K562 (cell line): Measurements from ENCODE around the gene FAM180B. TPM values are rescaled to one million over a fixed set of nuclear protein-coding genes. Genes with fewer than 3 reads are reported as not detected.

ENCODE experiments used
- COPS2 ChIP-seq: fragments of 450-650 bp; conservative IDR thresholded peaks from 2 replicates; pipeline ENCODE4 v1.6.1; 2016; ENCODE audit warnings: mild to moderate bottlenecking, moderate library complexity
- GABPA ChIP-seq: fragments of 200-800 bp; sonication (Bioruptor generic); conservative IDR thresholded peaks from 2 replicates; pipeline ENCODE4 v1.6.1; 2016; ENCODE audit warnings: low read depth, missing genetic modification characterization, missing compliant biosample characterization
- HCFC1 ChIP-seq: IDR thresholded peaks from 2 replicates; pipeline ENCODE4 v1.6.1; 2012; ENCODE audit warnings: low read depth, low read length, improper control_type of control experiment
- HINFP ChIP-seq: fragments of 450-650 bp; conservative IDR thresholded peaks from 2 replicates; pipeline ENCODE4 v1.6.1; 2016; ENCODE audit warnings: missing genetic modification characterization, low read depth, mild to moderate bottlenecking, control low read depth, missing compliant biosample characterization
- ID3 ChIP-seq, 2 experiments: fragments of 250-450 bp in 1 of 2; fragments of 450-650 bp in 1 of 2; sonication (Bioruptor Pico) in 1 of 2; IDR thresholded peaks; 2 replicates each; pipeline versions ENCODE4 v1.6.1 to v1.8.0; 2016 to 2021; ENCODE audit warnings: mild to moderate bottlenecking in 2 of 2, moderate library complexity in 2 of 2, missing compliant biosample characterization in 1 of 2, missing genetic modification characterization in 1 of 2
- JUNB ChIP-seq: fragments of 450-650 bp; formaldehyde crosslinking; conservative IDR thresholded peaks from 2 replicates; pipeline ENCODE4 v1.4.0; 2020; ENCODE audit warnings: mild to moderate bottlenecking
- MCM3 ChIP-seq: fragments of 450-650 bp; IDR thresholded peaks from 2 replicates; pipeline ENCODE4 v1.6.1; 2016
- MTF1 ChIP-seq: fragments of 250-450 bp; sonication (Bioruptor Pico); IDR thresholded peaks from 2 replicates; pipeline ENCODE4 v1.9.0; 2021; ENCODE audit warnings: moderate library complexity, mild to moderate bottlenecking, inconsistent platforms, borderline replicate concordance
- POLR2AphosphoS5 ChIP-seq: IDR thresholded peaks from 2 replicates; pipeline ENCODE4 v1.6.1; 2011; ENCODE audit warnings: mild to moderate bottlenecking, low read depth, low read length, moderate library complexity; ENCODE audit not compliant: control insufficient read depth, insufficient read depth
- RBM14 ChIP-seq: fragments of 200-400 bp; formaldehyde crosslinking; IDR thresholded peaks from 2 replicates; pipeline ENCODE4 v1.6.1; 2018; ENCODE audit warnings: low read depth, mild to moderate bottlenecking, low read length, moderate library complexity, borderline replicate concordance; ENCODE audit not compliant: insufficient read depth
- SOX6 ChIP-seq: fragments of 450-650 bp; IDR thresholded peaks from 2 replicates; pipeline ENCODE4 v1.6.1; 2014; ENCODE audit warnings: mild to moderate bottlenecking
- TSC22D4 ChIP-seq: fragments of 450-650 bp; IDR thresholded peaks from 2 replicates; pipeline ENCODE4 v1.6.1; 2016; ENCODE audit warnings: missing genetic modification characterization, missing biosample characterization, control low read depth
- XRCC3 ChIP-seq: fragments of 450-650 bp; IDR thresholded peaks from 2 replicates; pipeline ENCODE4 v1.6.1; 2017; ENCODE audit warnings: mild to moderate bottlenecking, moderate library complexity
- ZNF318 ChIP-seq, 2 experiments: fragments of 450-650 bp; IDR thresholded peaks; 2 replicates each; pipeline ENCODE4 v1.6.1; 2016; ENCODE audit warnings: mild to moderate bottlenecking in 2 of 2, borderline replicate concordance in 1 of 2, low read depth in 1 of 2, moderate library complexity in 1 of 2
- ZNF444 ChIP-seq: fragments of 250-450 bp; sonication (Bioruptor Pico); IDR thresholded peaks from 2 replicates; pipeline ENCODE4 v1.4.0; 2020; ENCODE audit warnings: mild to moderate bottlenecking, moderate library complexity
- ZNF785 ChIP-seq: fragments of 250-450 bp; sonication (Bioruptor Pico); IDR thresholded peaks from 2 replicates; pipeline ENCODE4 v1.4.0; 2020; ENCODE audit warnings: mild to moderate bottlenecking
- ZZZ3 ChIP-seq: fragments of 450-650 bp; IDR thresholded peaks from 2 replicates; pipeline ENCODE4 v1.6.1; 2016; ENCODE audit warnings: antibody characterized with exemption, mild to moderate bottlenecking, moderate library complexity
- polyA plus RNA-seq, 8 experiments: library from polyadenylated mRNA; depleted of rRNA in 4 of 8; stranded (reverse) in 5 of 8; unstranded in 3 of 8; fragments of >200 nt; fragmentation: Nextera tagmentation in 2 of 8; fragmentation: Illumina TruSeq in 1 of 8; extraction: Ambion mirVana in 2 of 8; extraction: Trizol in 1 of 8; gene quantifications; 2 replicates each; pipeline versions ENCODE4 v1.2.1 to v1.2.3, GENCODE V29; 2011 to 2014; ENCODE audit warnings: inconsistent platforms in 1 of 8, missing spikeins in 1 of 8
- total RNA-seq, 7 experiments: library from RNA; depleted of rRNA in 6 of 7; stranded (reverse); fragments of >200 nt in 6 of 7; fragmentation: Illumina TruSeq in 2 of 7; extraction: Trizol in 2 of 7; gene quantifications; 2 replicates each; pipeline versions ENCODE4 v1.2.1 to v1.2.3, GENCODE V29; 2011 to 2021; ENCODE audit warnings: low replicate concordance in 1 of 7

FAM180B gene
- total and polyA plus RNA-seq, 9 of the 15 experiments (the other 6 are each of a cell fraction or from before 2014, with no cell fraction given) = 0.05 to 0.14 TPM; not detected in 7

GRCh38 chr11:47552566-47553405 is 33.7 kb upstream of the FAM180B start, which contains the start of gene CELF1 (continued):
- no peak for TF ChIP-seq ID3 (CRISPR knock-in tag; IDR thresholded peaks at IDR 0.05)
- peak; percentile 57; the same call in 1 of the 2 replicates for TF ChIP-seq ID3 (tag; IDR thresholded peaks at IDR 0.05)
- TF ChIP-seq XRCC3 = no peak
- no peak for TF ChIP-seq JUNB
- TF ChIP-seq MTF1 = no peak
- peak; percentile 57; the same call in 1 of the 2 replicates for TF ChIP-seq SOX6
- TF ChIP-seq ZNF444 (CRISPR knock-in tag) = 0 out of 2 replicates have a peak, but pooled peaks have one; percentile 49
- no peak for TF ChIP-seq ZNF785 (CRISPR knock-in tag)
- TF ChIP-seq ZZZ3 = no peak
- peak; percentile 69 for TF ChIP-seq POLR2AphosphoS5
- TF ChIP-seq GABPA (tag) = peak; percentile 95
- no peak for TF ChIP-seq ZNF318 (IDR thresholded peaks at IDR 0.05; ENCODE audit: borderline replicate concordance in 1 of 2, low read depth in 1 of 2)
- peak; percentile 75 for TF ChIP-seq HCFC1
- TF ChIP-seq TSC22D4 = no peak
- TF ChIP-seq HINFP (tag) = no peak
- TF ChIP-seq MCM3 = no peak
- TF ChIP-seq COPS2 = no peak
- TF ChIP-seq RBM14 = no peak
